Mucosa of rectum (tissue), 2 donors: ENCODE data around the gene ZNF268.
"Not testable (repeated sequence)": the region's sequence is repeated elsewhere in the genome, so short reads cannot be mapped to it uniquely, and the experiment has no call there.

ENCODE experiments used
- H3K27ac ChIP-seq, 2 donors: one replicate each; pipeline ENCODE4 v1.7.0; 2013; ENCODE audit warnings: inconsistent platforms in 2 of 2, low read depth in 2 of 2, low read length in 2 of 2
- H3K27me3 ChIP-seq, 2 donors: one replicate each; pipeline ENCODE4 v1.7.0; 2013; ENCODE audit warnings: low read length in 2 of 2; ENCODE audit not compliant: control insufficient read depth in 2 of 2, insufficient read depth in 2 of 2
- H3K36me3 ChIP-seq, 2 donors: one replicate each; pipeline ENCODE4 v1.7.0; 2013; ENCODE audit warnings: low read length in 2 of 2; ENCODE audit not compliant: control insufficient read depth in 2 of 2, insufficient read depth in 2 of 2
- H3K4me1 ChIP-seq, 2 donors: one replicate each; pipeline ENCODE4 v1.7.0; 2013; ENCODE audit warnings: low read length in 2 of 2, mild to moderate bottlenecking in 1 of 2; ENCODE audit not compliant: control insufficient read depth in 2 of 2, insufficient read depth in 2 of 2
- H3K4me3 ChIP-seq, 2 donors: one replicate each; pipeline ENCODE4 v1.7.0; 2013; ENCODE audit warnings: low read length in 2 of 2
- H3K9ac ChIP-seq, 2 donors: one replicate each; pipeline ENCODE4 v1.7.0; 2013; ENCODE audit warnings: low read length in 2 of 2, low read depth in 1 of 2, mild to moderate bottlenecking in 1 of 2
- H3K9me3 ChIP-seq, 2 donors: one replicate each; pipeline ENCODE4 v1.7.0; 2013; ENCODE audit warnings: low read length in 2 of 2; ENCODE audit not compliant: control insufficient read depth in 2 of 2
- donor health status: healthy.
- donor health status: Normal muscosa, but diverticular disease.

The ZNF268 gene

DNA sequence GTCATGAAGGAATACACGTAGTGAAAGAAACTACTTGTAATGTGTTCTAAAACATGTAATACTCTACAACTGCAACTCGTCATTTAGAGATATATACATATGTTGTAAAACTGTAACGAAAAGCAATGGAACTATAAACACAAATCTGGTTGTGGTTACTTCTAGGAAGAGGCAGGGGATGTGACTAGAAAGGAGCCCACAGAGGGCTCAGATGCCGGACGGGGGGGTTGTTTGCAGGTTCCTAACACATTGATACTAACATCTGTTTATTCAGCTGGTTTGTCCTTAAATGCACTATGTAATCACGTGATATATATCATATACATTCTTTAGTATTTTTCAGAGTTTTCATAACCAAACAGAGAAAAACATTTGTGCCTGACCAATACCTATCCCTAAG lies 70.4 kb downstream of the ZNF268 start:
- Histone ChIP-seq H3K9me3 (peaks cover 0 to 3% of the 10 kb centered on the region in 2 donors), H3K36me3 (no peaks in the 10 kb centered on the region), H3K4me1 (no peaks in the 10 kb centered on the region), H3K4me3 (no peak overlapping the region), H3K9ac (no peak overlapping the region), H3K27ac (no peak overlapping the region), H3K27me3 (no peaks in the 10 kb centered on the region)

DNA sequence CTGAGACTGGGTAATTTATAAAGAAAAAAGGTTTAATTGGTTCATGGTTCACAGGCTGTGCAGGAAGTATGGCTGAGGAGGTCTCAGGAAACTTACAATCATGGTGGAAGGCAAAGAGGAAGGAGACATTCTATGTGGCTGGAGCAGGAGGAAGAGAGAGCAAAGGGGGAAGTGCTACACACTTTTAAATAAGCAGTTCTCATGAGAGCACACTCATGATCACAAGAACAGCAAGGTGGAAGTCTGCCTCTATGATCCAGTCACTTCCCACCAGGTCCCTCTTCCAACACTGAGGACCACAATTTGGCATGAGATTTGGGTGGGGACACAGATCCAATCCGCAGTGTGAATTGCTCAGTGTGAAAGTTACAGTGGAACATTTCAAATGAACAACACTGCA lies 74.5 kb downstream of the ZNF268 start:
- not testable (repeated sequence) for H3K27ac ChIP-seq, H3K27me3 ChIP-seq, H3K9ac ChIP-seq, H3K4me3 ChIP-seq, H3K9me3 ChIP-seq, H3K4me1 ChIP-seq, H3K36me3 ChIP-seq

- H3K27me3 ChIP-seq, result no peaks in the 10 kb centered on the region
- H3K36me3 ChIP-seq, result no peaks in the 10 kb centered on the region
- peaks cover 0 to 3% of the 10 kb centered on the region in 2 donors for H3K9me3 ChIP-seq
- H3K9ac ChIP-seq, result no peak overlapping the region
- H3K4me3 ChIP-seq, result no peak overlapping the region
- no peak overlapping the region for H3K27ac ChIP-seq
- no peaks in the 10 kb centered on the region for H3K4me1 ChIP-seq
Observed at GRCh38 chr12:133256321-133256720, 75.0 kb downstream of the ZNF268 start.

DNA sequence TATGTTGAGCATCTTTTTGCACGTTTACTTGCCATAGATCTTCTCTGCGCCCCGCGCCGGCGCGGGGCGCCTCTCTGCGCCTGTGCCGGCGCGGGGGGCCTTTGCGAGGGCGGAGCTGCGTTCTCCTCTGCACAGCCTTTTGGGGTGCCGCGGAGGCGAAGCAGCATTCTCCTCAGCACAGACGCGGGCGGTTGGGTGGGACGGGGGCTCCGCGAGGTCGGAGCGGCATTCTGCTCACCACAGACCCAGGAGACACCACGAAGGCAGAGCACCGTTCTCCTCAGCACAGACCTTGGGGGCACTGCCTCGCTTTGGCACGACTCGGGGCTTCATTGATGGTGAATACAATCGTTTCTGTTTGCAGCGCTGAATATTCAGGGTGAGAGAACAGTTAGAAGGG lies 82.9 kb downstream of the ZNF268 start:
- Histone ChIP-seq H3K9me3 (no peaks in the 10 kb centered on the region), H3K9ac (no peak overlapping the region), H3K27me3 (no peaks in the 10 kb centered on the region), H3K4me3 (no peak overlapping the region), H3K4me1 (no peaks in the 10 kb centered on the region), H3K27ac (no peak overlapping the region), H3K36me3 (no peaks in the 10 kb centered on the region)
